Measurements from ENCODE around the gene IL13RA1. TPM values are rescaled to one million over a fixed set of nuclear protein-coding genes. Genes with fewer than 3 reads are reported as not detected.
"Not testable (repeated sequence)": the region's sequence is repeated elsewhere in the genome, so short reads cannot be mapped to it uniquely, and the experiment has no call there.

Gene IL13RA1
- total RNA-seq, 1 experiment from 2014 or later = 32.2 TPM

DNA sequence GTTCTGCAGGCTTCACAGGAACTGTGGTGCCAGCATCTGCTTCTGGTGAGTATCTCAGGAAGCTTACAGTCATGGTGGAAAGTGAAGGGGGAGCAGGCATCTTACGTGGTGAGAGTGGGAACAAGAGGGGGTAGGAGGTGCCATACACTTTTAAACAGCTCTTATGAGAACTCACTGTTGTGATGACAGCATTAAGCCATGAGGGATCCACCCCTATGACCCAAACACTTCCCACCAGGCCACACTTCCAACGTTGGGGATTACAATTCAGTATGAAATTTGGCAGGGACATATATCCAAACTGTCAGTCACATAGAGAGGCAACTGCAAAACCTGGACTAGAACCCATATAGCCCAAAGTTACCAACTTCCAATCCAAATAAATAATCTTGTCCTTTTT, 53.1 kb downstream of the IL13RA1 start:
- no peak for DNase-seq (ENCODE audit: low read depth)

GRCh38 chrX:118780911-118781310, 53.5 kb downstream of the IL13RA1 start:
- DNase-seq (ENCODE audit: low read depth) = peak; percentile 1

- DNase-seq (ENCODE audit: low read depth) = no peak
These were observed 68.3 kb downstream of the IL13RA1 start for GRCh38 chrX:118795528-118796280.

DNA sequence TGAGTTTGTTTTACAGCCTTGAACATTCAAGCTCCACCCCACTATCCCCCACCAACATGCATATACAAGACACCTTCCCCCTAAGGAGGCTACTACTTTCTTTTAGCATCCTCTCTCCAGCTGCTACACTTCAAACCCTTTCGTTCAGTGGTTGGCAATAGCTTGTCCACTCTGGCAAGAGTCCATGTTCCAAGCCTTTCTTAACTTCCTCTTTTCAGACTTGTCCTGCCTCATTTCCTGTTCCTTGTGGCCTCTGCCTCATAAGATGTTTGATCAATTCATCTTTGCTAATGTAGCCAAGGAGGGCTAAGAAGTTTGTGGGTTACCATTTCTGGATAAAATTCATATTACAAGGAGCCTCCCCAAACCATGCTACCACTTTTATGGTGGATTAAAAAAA, 75.5 kb downstream of the IL13RA1 start:
- DNase-seq (ENCODE audit: low read depth) = peak; percentile 21

GRCh38 chrX:118807151-118808017, 80.0 kb downstream of the IL13RA1 start:
- DNase-seq (ENCODE audit: low read depth) = peak; percentile 41

DNA sequence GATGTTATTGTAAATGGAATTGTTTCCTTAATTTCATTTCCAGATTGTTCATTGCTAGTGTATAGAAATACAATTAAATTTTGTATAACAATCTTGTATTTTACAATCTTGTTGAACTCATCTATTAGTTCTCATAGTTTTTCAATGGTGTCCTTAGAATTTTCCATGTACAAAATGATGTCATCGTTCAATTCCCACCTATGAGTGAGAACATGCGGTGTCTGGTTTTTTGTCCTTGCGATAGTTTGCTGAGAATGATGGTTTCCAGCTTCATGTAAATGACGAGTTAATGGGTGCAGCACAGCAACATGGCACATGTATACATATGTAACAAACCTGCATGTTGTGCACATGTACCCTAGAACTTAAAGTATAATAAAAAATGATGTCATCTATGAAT, 89.9 kb downstream of the IL13RA1 start:
- not testable (repeated sequence) for DNase-seq (ENCODE audit: low read depth)

DNA sequence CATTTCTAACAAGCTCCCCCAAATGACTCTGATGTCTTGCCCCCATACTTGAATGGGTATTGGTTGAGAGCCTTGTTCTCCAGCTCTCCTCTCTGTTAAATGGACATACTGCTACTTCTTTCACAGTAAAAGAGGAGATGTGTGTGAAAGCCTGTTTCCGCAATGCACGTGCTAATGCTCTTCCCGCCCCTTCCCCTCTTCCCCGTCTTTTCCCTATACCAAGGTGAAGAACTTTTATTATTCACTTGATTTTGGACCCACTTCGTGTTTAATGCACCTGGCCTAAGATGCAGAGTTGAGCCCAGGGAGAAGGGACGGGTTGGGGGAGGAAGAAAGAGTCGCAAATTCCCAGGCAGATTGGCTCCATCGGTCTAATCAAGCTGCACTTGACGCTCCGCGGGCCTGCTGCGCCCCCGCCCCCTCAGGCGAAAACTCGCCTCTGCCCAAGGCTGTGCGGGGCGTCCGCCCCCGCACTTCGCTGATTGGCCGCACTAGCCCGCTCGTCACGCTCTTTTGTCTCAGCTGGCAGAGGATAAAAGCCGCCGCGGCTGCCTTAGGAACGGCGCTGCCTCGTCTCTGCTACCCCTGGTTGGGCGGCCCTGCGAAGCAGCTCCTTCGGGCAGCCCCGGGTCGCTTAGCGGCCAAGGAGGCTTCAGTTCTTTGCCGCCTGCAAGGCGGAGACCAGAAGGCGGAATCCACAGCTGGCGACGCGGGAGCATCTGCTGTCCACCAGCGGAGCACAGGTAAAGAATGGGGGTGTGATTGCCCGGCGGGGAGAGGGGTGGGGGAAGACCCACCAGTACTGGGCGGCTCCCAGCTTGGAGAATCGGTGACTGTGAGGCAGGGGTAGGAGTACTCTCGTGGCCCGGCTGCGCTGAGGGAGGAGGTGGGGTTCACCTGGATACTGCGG, 96.1 kb downstream of the IL13RA1 start, which contains the start of gene ZCCHC12:
ZCCHC12 (plus strand) TSS at position 562 of the 910 bp plus-strand sequence. CDS start 1,421 bp downstream, outside the sequence.
- peak; percentile 20 for DNase-seq (ENCODE audit: low read depth)

DNA sequence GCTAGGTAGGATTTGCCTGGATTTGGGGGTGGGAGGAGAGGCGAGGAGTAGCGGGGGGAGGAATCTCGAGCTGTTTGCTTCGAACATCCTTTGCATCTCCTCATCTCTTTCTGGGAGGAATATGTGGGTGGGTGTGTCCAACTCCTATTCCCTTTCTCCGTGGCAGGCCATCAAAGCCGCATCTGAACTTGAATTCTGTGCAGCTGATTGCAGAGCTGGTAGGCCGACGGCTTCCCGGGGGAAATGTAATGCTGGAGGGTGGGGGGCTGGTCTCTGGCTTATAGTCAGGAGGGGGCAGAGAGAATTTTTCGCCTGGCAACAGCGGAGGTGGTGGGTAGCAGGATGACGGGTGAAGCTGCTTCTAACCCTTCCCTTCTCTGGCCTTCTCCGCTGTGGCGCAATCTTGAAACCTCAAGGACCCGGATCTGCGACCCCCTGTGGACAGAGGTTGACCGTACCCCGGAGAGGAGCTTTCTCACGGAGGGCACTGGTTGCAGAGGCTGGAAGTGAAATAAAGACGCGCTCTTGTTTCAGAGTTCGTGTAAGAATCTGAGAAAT, 96.8 kb downstream of the IL13RA1 start:
- DNase-seq (ENCODE audit: low read depth) = no peak

- no peak for DNase-seq (ENCODE audit: low read depth)
These were observed 97.8 kb downstream of the IL13RA1 start for GRCh38 chrX:118825227-118825626.

DNA sequence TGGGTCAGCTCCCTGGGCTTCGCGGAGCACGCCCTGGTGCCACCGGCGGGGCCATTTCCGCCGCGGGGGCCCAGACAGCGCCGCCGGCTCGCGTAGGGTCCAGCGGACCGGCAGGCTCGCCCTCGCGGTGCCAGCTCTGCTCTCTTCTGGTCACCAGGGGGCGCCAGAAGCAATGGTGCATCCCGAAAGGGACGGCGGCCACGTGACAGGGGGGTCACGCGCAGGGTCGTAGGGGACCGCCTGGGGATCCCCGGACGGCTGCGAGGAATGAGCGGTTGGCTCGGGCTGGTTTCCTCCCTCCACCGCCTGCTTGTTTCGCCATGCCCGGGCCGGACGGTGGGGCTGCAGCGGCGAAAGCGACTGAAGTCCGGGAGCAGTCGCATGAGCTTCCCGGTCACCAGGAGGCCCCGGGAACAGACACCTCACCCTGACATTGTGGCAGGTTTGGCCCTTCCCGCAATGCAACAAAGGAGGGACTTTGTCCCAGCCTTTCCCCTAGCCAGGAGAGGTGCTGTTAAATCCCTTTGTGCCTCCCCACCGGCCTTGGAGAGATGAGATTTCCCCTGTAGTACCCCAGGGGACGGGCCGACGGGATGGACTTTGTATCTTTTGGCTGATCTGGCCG, 112.0 kb downstream of the IL13RA1 start:
- DNase-seq (ENCODE audit: low read depth) = peak; percentile 34

Other genes with a start within 250 kb of the IL13RA1 start
- 19.5 and 26.3 TPM in 2 replicates for gene DOCK11, start 231.8 kb upstream of the IL13RA1 start, total RNA-seq (2014; rRNA removed; shearing (Covaris generic))
- gene ZCCHC12, start 96.2 kb downstream of the IL13RA1 start, total RNA-seq (2014; rRNA removed; shearing (Covaris generic)) = not detected in 2 replicates
- 0.78 and 1.4 TPM in 2 replicates for gene LONRF3, start 247.0 kb downstream of the IL13RA1 start, total RNA-seq (2014; rRNA removed; shearing (Covaris generic))